Activated CD4-positive, alpha-beta T cell treated with anti-CD3 and anti-CD28 coated beads, Interleukin-2, Interleukin-4, amounts not matched to agents 100 ng/mL and 50 ng/mL, durations not matched to agents 16 hours and 8 hours (primary cell): Measurements from ENCODE around the gene MAGED4B.
"Not testable (repeated sequence)": the region's sequence is repeated elsewhere in the genome, so short reads cannot be mapped to it uniquely, and the experiment has no call there.

Experiments used
- DNase-seq: peaks from one replicate; pipeline ENCODE4 v3.0.0-alpha.2; 2020; ENCODE audit warnings: low spot score

MAGED4B gene, protein sequence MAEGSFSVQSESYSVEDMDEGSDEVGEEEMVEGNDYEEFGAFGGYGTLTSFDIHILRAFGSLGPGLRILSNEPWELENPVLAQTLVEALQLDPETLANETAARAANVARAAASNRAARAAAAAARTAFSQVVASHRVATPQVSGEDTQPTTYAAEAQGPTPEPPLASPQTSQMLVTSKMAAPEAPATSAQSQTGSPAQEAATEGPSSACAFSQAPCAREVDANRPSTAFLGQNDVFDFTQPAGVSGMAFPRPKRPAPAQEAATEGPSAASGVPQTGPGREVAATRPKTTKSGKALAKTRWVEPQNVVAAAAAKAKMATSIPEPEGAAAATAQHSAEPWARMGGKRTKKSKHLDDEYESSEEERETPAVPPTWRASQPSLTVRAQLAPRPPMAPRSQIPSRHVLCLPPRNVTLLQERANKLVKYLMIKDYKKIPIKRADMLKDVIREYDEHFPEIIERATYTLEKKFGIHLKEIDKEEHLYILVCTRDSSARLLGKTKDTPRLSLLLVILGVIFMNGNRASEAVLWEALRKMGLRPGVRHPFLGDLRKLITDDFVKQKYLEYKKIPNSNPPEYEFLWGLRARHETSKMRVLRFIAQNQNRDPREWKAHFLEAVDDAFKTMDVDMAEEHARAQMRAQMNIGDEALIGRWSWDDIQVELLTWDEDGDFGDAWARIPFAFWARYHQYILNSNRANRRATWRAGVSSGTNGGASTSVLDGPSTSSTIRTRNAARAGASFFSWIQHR

DNA sequence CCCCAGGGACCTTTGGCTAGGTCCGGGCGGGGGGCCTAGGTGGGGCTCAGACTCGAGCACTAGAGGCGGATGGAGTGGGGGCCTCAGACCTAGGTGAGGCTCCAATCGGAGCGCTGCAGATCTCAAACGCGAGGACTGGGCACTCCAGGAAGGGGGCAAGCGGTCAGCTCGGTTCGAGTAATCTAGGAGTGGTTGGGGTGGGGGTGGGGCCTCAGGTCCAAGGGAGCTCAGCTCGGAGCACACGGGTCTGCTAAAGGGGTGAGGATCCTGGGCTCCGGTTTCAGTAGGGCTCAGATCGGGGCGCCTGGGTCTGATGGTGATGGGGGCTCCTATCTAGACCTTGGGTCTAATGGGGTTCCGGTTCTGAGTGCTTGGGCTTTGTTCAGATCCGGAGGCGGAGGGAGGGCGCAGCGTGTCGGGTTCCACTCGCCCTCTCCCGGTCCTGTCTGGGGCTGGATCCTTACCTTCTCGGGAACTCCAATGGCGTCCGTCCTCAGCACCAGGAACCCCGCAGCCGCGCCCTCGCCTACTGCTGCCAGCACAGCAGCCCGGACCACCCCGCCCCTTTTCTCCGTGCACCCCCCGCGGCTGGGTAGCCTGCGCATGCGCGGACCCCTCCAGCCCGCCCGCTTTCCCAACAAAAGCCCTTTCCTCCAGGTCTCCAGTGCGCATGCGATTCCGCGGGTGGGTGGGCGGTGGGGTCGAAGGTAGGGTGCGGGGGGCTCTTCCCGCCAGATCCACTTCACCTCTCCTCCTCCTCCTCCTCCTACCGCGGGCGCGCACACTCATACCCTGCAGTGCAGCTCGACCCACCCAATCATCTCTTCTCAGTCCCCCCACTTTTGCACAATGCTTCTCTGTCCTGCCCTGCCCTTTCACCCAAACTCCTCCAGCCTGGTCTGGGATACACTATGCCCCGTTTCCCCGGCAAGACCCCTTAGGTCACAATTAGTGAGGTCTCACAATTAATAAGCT is at the start of gene MAGED4B:
MAGED4B (minus strand) TSS at position 518 of the 975 bp plus-strand sequence. CDS start 1,011 bp downstream, outside the sequence.
- DNase-seq: not testable (repeated sequence)

DNA sequence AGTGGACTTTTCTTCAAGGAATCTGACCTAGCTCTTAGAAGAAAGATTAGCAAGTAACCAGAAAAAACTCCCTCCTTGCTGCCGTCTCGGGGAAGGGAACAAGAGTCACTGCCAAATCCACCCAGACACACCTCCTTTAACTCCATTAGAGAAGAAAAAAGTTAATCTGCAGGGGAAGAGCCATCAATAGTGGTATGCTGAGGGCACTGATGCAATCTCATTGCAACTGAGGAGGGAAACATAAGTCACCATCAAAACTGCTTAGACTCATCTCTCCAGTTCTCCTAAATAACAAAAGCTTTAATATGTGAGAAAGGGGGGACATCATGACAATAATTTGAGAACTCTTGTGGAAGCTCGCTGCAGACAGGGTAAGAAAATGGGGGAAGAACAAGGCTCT is 49.3 kb upstream of the MAGED4B start:
- no peak for DNase-seq

DNA sequence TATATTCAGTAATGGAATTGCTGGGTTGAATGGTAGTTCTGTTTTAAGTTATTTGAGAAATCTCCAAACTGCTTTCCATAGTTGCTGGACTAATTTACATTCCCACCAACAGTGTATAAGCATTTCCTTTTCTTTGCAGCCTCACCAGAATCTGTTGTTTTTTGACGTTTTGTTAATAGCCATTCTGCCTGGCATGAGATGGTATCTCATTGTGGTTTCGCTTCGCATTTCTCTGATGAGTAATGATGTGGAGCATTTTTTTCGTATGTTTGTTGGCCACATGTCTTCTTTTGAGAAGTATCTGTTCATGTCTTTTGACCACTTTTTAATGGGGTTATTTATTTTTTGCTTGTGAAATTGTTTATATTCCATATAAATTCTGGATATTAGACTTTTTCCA is 13.6 kb upstream of the MAGED4B start:
- peak; percentile 20 for DNase-seq

- DNase-seq: no peak
Observed at GRCh38 chrX:52078131-52078530, 9.1 kb upstream of the MAGED4B start.

GRCh38 chrX:52042288-52042687 is 26.7 kb downstream of the MAGED4B start:
- DNase-seq: not testable (repeated sequence)

GRCh38 chrX:52034211-52034610 is 34.8 kb downstream of the MAGED4B start:
- DNase-seq: no peak

GRCh38 chrX:52031371-52031770 is 37.6 kb downstream of the MAGED4B start:
- no peak for DNase-seq

GRCh38 chrX:52015794-52016193 is 53.2 kb downstream of the MAGED4B start:
- DNase-seq: no peak
